ENCODE data around the gene LRRN4. TPM values are rescaled to one million over a fixed set of nuclear protein-coding genes. Genes with fewer than 3 reads are reported as not detected.

The LRRN4 gene
- total and polyA plus RNA-seq, 2 of the 4 experiments (the other 2 are of a cell fraction): under 0.01 to 0.19 TPM

DNA sequence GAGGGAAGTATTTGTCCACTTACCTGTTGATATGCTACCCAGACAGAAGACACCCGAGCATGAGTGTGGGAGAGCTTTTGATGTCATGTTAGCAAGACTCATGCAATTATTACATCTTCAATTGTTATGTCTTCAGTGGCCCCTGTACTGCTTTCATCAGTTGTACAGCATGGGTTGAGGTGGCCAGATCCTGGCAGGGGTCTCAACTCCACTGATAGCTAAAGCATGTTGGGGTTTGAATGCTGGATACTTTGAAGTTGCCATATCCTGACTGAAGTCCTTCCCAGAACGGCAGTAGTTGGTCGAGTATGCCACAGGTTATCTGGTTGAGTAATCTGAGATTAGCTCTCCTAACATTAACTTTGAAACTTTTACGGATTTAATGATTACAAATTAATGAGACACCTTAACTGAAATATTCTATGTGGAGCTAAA is 46.7 kb downstream of the LRRN4 start:
- H3K14ac ChIP-seq (replicated peaks; ENCODE audit: low read depth, low read length): peak overlapping the region; percentile 44; the same call in 1 of the 2 replicates
- no peak overlapping the region for H2BK120ac ChIP-seq (ENCODE audit: low read depth, low read length)
- H3K36me3 ChIP-seq (ENCODE audit: control insufficient read depth, insufficient read depth, low read length): peaks cover 8% of the 10 kb centered on the region
- H2AK9ac ChIP-seq (replicated peaks; ENCODE audit: low read depth, low read length, poor library complexity): no peak overlapping the region
- H3K4me3 ChIP-seq (ENCODE audit: insufficient read depth, low read depth, low read length): peak overlapping the region; percentile 92
- no peaks in the 10 kb centered on the region for H3K27me3 ChIP-seq (ENCODE audit: control insufficient read depth, insufficient read depth, low read length)
- H4K20me1 ChIP-seq (ENCODE audit: insufficient read depth, low read length): peaks cover 22% of the 10 kb centered on the region
- ATAC-seq (ENCODE audit: low read depth) (no peak), DNase-seq (no peak)
- H2AFZ ChIP-seq (replicated peaks; ENCODE audit: low read length, poor library complexity): peak overlapping the region; percentile 74
- H3K56ac ChIP-seq (ENCODE audit: extremely low read depth, insufficient read depth, low read length): no peak overlapping the region
- intact Hi-C loops (cut with micrococcal nuclease) (no loop called here), in situ Hi-C loops (cut with MboI; ENCODE audit: low sequenced_read_pairs) (no loop called here), dilution Hi-C loops (cut with HindIII; ENCODE audit: low sequenced_read_pairs, unreplicated experiment) (no loop called here)
- no peaks in the 10 kb centered on the region for H3K9me3 ChIP-seq (ENCODE audit: control insufficient read depth, insufficient read depth, low read length)
- TF ChIP-seq BHLHE40 (IDR thresholded peaks at IDR 0.05; ENCODE audit: low read depth, low read length) (no peak), CHD1 (IDR thresholded peaks at IDR 0.05; ENCODE audit: low read depth, low read length) (no peak), NFE2L2 (IDR thresholded peaks at IDR 0.05; ENCODE audit: low read depth, low read length) (no peak), MAZ (IDR thresholded peaks at IDR 0.05; ENCODE audit: borderline replicate concordance, low read depth, low read length) (no peak)
- no CpG with 5 or more reads among the region's 4 CpGs for WGBS, 2 experiments (ENCODE audit: extremely low coverage in 2 of 2, insufficient read length in 1 of 2)
- ChIA-PET CTCF (interaction anchor here (1.2 kb wide), 1 partner anchor 11 kb away, joined by 3 read pairs; no protein-coding TSS in a partner anchor), POLR2A (ENCODE audit: unreplicated experiment) (interaction anchor here (1.0 kb wide), 1 partner anchor 478 kb away, joined by 3 read pairs; no protein-coding TSS in a partner anchor)
- peaks cover 3% of the 10 kb centered on the region for H3K9me1 ChIP-seq (ENCODE audit: insufficient read depth, low read length)
- peak overlapping the region; percentile 98 for H3K4me2 ChIP-seq (ENCODE audit: low read depth, low read length)
- H4K8ac ChIP-seq (ENCODE audit: low read depth in 2 of 2, low read length in 2 of 2): no peak overlapping the region
- H3K9ac ChIP-seq (ENCODE audit: low read depth, low read length): peak overlapping the region; percentile 87
- no peak overlapping the region for H2BK20ac ChIP-seq (ENCODE audit: low read depth, low read length)
- BruUV-seq (replicated peaks): no TSS peak
- no peak overlapping the region for H2BK15ac ChIP-seq (ENCODE audit: low read depth, low read length)
- no peak overlapping the region for H3K18ac ChIP-seq (ENCODE audit: low read depth, low read length)
- H3K23ac ChIP-seq (ENCODE audit: low read depth, low read length): peak overlapping the region; percentile 92
- H3K4me1 ChIP-seq (ENCODE audit: control insufficient read depth, insufficient read depth, low read length): peaks cover 3% of the 10 kb centered on the region
- no peak overlapping the region for H3K27ac ChIP-seq (ENCODE audit: insufficient read depth, low read length)
- H2BK5ac ChIP-seq (ENCODE audit: low read depth, low read length, poor library complexity, severe bottlenecking): peak overlapping the region; percentile 89
- H4K5ac ChIP-seq (ENCODE audit: low read depth, low read length): no peak overlapping the region
- peak overlapping the region; percentile 1; the same call in 1 of the 2 replicates for H2AK5ac ChIP-seq (ENCODE audit: low read depth, low read length)
- H3K4ac ChIP-seq (ENCODE audit: low read depth, low read length): peak overlapping the region; percentile 27; the same call in 1 of the 2 replicates
- H4K91ac ChIP-seq (ENCODE audit: insufficient read depth, low read depth, low read length): no peak overlapping the region
- H3K79me1 ChIP-seq (ENCODE audit: low read depth in 1 of 2, low read length in 2 of 2): peaks cover 10 to 36% of the 10 kb centered on the region in 2 experiments

All from IMR-90 (cell line).